T1000 (cell line): ENCODE results near the gene MGLL.

ENCODE experiments used
- DNase-seq: peaks from one replicate; lab custom pipeline; 2025; ENCODE audit warnings: mixed read lengths; lab: John Stamatoyannopoulos, UW

The MGLL gene

DNA sequence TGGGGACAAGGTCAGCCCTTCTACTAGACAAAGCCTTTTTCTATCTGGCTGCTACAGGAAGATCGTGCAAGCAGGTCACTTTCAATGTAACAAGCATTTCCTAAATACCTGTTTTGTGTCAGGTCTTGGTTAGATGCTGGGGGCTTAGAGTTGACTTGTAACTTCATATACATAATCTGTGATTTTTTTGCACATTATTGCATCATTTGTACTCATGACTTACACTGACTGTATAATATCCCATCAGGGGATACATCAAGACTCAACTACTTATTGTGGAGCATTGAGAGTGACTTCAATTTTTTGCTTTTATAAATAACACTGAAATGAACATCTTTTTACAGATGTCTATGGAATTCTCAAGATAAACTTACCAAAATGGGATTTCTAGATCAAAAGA, 80.6 kb downstream of the MGLL start:
- DNase-seq, result no peak

GRCh38 chr3:127741246-127741645, 81.1 kb downstream of the MGLL start:
- no peak for DNase-seq

- no peak for DNase-seq
Measured at GRCh38 chr3:127740136-127740915, 82.0 kb downstream of the MGLL start.

- DNase-seq, result no peak
Measured at GRCh38 chr3:127739347-127740135, 82.8 kb downstream of the MGLL start.

- DNase-seq, result no peak
Measured at GRCh38 chr3:127738192-127738840, 84.0 kb downstream of the MGLL start.

GRCh38 chr3:127736801-127737539, 85.3 kb downstream of the MGLL start:
- no peak for DNase-seq

DNA sequence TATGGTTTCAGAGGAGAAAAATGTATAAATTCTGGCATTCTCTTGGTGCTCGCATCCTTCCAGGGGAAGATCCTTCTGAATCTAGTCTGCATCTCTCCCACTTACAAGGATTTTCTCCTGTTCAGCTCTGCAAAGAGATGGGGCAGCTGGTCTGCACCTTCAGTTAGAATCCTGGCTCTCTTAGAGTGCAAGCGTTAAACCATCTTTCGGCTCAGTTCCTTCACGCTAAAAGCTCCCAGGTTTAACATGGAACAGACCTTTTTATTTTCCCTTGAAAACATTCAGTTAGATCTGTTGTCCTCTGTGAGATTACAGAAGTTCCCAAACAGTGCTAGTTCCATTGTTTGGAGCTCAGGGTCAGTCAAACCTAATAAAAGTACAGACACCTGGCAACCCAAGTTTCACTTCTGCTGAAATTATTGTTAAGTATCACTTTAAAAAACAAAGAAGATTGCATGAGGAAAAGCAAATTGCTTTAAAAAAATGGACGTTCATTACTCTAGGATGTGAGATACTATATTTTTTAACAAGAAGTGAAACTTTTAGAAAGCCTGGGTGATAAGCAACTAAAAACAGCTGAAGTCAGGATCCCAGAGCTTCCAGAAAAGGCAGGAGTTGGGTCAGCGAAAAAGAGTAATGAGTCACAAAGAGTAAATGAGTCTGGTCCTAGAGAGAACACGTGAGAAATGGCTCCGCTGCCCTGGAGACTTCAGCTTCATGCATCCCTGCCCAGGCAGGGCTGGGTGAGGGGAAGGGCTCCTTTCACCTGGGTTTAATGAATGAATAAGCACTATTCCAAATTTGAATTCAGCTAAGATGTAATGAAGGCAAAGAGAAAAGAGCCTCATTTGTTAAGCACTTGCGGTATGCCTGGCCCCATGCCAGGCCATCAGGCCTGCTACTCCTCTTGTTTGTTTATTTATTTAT, 86.3 kb downstream of the MGLL start:
- DNase-seq, result no peak

GRCh38 chr3:127734754-127735473, 87.4 kb downstream of the MGLL start:
- peak; percentile 63 for DNase-seq

- no peak for DNase-seq
Measured at GRCh38 chr3:127734181-127734720, 88.1 kb downstream of the MGLL start.

DNA sequence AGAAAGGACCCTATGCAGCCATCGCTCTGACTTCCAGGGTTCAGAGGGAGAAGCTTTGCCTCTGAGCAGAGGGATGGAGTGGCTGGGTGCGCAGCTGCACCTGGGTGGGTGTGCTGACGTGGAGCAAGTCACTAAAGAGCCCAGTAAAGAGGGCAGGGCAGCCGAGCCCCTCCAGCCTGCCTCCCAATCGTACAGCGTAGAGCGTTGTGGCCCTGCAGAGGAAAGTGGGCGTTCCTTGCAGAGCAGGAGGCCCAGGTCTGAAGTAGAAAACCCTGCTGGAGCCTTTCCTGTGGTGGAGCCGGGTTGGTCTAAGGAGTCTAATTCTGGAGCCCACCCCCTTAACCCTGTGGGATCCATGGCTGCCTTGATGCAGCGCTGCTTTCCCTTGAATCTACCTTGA, 88.5 kb downstream of the MGLL start:
- no peak for DNase-seq

- DNase-seq, result no peak
Measured at GRCh38 chr3:127732879-127733350, 89.4 kb downstream of the MGLL start.

DNA sequence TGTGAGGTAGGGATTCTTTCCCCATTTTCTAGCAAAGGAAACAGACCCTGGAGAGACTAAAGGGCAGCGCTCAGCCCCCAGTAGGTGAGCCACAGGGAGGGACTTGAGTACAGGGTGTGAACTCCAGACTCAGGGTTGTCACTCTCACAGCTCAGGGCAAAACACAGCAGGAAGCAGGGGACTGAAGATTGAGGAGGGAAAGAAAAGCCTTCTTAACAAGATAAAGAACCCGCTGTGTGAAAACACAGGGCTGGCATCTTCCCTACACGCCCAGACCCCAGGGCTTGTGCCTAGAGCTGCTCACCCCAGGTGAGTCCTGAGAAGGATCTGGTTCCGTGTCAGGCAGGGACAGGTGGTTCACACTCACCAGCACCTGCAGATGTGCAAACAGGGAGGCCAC, 90.0 kb downstream of the MGLL start:
- DNase-seq, result no peak

- DNase-seq, result no peak
Measured at GRCh38 chr3:127731546-127732289, 90.6 kb downstream of the MGLL start.

DNA sequence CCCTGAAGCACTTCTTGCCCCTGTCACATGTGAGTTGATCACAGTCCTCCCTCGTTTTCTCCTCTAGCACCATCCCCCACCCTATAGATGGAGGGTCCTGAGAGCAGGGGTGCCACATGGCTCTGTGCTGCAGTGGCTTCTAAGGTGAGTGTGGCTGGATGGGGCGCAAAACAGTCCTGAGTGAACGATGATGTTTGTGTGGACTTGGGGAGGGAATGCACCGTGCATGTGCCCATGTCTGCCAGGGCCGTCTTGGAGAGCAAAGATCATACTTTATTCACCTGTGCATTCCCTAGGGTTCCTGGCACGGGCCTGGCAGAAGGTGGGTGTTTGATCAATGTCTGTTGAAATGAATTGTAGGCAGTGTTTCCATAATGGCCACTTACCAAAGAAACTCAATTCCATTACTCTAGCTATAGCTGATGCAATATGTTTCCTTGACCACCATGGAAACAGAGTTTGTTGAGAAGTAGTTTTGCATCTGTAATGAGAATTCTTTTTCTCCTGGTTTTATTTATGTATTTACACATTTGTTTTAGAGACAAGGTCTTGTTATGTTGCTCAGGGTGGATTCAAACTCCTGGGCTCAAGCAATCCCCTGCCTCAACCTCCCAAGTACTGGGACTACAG, 91.5 kb downstream of the MGLL start:
- no peak for DNase-seq

DNA sequence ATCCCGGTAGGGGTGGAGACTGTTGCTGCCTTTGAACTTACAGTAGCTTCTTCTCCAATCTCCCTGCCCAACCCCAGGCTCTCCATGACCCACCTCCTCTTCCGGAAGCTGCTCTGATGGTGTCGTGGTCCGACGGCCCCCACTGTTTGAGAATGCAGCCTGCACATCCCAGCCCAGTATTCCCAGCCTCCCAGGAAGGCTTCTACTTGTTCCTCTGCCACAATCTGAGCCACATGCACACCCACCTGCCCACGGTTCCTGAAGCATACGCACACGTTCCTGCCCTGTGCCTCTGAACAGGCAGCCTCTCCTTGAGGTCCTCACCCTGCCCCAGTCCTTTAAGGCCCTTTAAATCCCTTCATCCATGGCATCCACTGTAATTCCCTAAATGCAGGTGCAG, 92.1 kb downstream of the MGLL start:
- no peak for DNase-seq

DNA sequence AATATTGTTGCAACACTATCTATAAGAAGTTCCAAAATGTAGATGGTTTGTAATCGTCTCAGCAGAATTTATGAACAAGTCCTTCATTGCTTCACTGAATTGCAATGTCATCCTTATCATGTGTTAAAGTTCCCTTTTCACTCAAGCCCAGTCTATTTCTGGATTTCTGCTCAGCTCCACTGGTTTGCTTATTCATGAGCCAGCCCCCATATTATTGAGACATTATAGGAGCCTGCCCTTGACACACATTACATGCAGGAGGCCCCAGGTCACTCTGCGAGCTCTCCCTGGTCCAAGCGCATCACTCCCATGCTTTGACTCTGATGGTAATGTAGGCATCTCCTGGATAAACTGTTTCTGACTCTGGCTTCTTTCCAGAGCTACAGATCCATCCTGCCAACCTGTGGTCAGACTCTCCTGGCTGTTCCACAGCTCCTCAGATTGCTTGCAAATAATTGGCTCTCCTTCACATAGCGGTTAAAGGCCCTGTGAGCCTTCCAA, 92.7 kb downstream of the MGLL start:
- DNase-seq, result no peak

- no peak for DNase-seq
Measured at GRCh38 chr3:127728417-127729015, 93.8 kb downstream of the MGLL start.

DNA sequence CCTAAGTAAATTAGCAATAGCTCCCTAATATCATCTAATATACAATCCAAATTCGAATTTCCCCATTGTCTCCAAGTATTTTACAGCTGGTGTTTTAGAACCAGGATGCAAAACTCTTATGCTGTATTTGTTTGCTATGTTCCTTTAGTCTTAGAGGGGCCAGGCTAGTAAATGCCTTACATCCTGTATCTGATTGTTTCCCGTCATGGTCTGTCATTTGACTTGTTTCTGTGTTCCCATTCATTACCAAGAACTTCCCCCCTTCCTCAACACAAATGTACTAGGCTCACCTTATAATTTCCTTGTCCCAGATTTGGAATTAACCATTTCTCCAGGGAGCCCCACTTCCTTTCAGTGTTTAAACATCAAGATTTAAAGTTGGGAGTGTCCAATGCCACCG, 95.4 kb downstream of the MGLL start:
- DNase-seq, result no peak
